BLaER1 (cell line): Measurements from ENCODE around the gene DGKD.

Experiments
- H3K27ac ChIP-seq: shearing (Covaris generic); formaldehyde crosslinking; 2 replicates; pipeline ENCODE4 v1.8.1; 2022
- H3K27me3 ChIP-seq: shearing (Covaris generic); formaldehyde crosslinking; 2 replicates; pipeline ENCODE4 v1.8.1; 2022
- H3K36me3 ChIP-seq: shearing (Covaris generic); formaldehyde crosslinking; 2 replicates; pipeline ENCODE4 v1.8.1; 2022
- H3K4me1 ChIP-seq: shearing (Covaris generic); formaldehyde crosslinking; 2 replicates; pipeline ENCODE4 v1.8.1; 2022
- H3K4me2 ChIP-seq: shearing (Covaris generic); formaldehyde crosslinking; 2 replicates; pipeline ENCODE4 v1.8.1; 2022
- H3K4me3 ChIP-seq: shearing (Covaris generic); formaldehyde crosslinking; 2 replicates; pipeline ENCODE4 v1.8.1; 2022
- H3K9ac ChIP-seq: shearing (Covaris generic); formaldehyde crosslinking; 2 replicates; pipeline ENCODE4 v1.8.1; 2022
- H3K9me3 ChIP-seq: shearing (Covaris generic); formaldehyde crosslinking; 2 replicates; pipeline ENCODE4 v1.8.1; 2022
- H4K20me1 ChIP-seq: shearing (Covaris generic); formaldehyde crosslinking; 2 replicates; pipeline ENCODE4 v1.8.1; 2022
- Cebpa-rat ChIP-seq: shearing (Covaris generic); IDR thresholded peaks from 2 replicates; pipeline ENCODE4 v1.8.1; 2022

DGKD gene

DNA sequence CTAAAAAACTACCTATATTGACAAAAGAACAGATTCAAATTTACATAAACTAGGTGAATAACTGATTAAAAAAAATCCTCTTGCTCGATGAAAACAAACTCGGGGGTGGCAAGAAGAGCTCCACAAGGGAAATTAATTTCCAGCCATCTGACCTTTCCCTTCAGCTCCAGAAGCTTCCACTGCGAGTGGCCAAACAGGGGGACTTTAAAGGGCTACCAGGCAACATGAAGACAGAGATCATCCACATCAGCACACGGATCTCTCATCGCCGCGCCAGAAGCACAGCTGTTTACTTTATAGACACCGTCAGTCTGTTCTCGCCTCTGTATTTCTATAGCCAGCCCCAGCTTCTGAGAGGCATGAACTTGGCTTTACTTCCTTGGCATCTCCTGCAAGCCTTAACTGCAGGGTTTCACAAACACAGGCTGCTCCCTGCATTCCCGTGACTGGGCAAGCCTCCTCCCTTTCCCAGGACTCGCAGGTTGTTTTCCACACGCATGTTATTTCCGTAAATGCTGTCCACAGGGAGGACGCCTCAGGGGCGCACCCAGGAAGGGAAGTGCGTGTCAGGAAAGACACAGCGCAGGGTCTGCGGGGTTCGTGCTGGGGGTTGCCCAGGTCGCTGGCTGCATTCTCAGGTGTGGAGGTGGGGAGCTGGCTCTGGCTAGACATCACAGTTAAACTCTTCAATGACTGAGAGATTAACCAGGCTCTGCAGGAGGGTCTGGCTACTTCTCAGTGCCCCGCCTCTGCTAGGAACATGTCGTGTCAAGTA lies 127.3 kb downstream of the DGKD start:
- Histone ChIP-seq H3K4me3 (no peak overlapping the region), H4K20me1 (peaks cover 13% of the 10 kb centered on the region; the same call in 1 of the 2 replicates), H3K36me3 (peaks cover 53% of the 10 kb centered on the region), H3K9ac (no peak overlapping the region), H3K27me3 (no peaks in the 10 kb centered on the region), H3K27ac (no peak overlapping the region), H3K4me1 (peaks cover 17% of the 10 kb centered on the region), H3K4me2 (no peak overlapping the region), H3K9me3 (no peaks in the 10 kb centered on the region)
- TF ChIP-seq Cebpa-rat = no peak

- Histone ChIP-seq H3K36me3 (peaks cover 43% of the 10 kb centered on the region), H3K4me3 (no peak overlapping the region), H3K9me3 (no peaks in the 10 kb centered on the region), H3K4me1 (peaks cover 17% of the 10 kb centered on the region), H3K4me2 (no peak overlapping the region), H3K27me3 (no peaks in the 10 kb centered on the region), H3K27ac (no peak overlapping the region), H3K9ac (no peak overlapping the region), H4K20me1 (0 out of 2 replicates have a peak, but pooled peaks cover 5% of the 10 kb centered on the region)
- TF ChIP-seq Cebpa-rat = no peak
Observed at GRCh38 chr2:233482616-233483015, 128.3 kb downstream of the DGKD start.

DNA sequence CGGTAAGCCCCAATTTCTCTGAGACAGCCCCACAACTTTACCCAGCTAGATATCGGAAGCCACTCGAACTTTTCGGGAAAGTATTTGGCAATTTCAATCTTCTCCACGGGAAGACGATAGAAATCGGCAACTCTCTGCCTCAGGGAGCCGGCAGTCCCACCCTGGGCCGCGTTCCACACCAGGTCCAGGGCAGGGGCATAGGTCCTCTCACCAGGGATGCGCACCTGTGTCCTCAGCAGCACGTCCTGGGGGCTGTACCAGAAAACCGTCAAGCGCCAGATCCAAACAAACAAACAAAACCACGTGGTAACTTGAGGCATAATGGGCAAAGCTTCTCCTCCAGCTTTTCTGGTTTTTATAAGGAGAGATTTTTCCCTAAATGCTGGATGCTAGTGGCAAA lies 131.4 kb downstream of the DGKD start:
- peaks cover 36% of the 10 kb centered on the region for H3K36me3 ChIP-seq
- no peak overlapping the region for H3K27ac ChIP-seq
- H3K9me3 ChIP-seq = no peaks in the 10 kb centered on the region
- no peaks in the 10 kb centered on the region for H3K27me3 ChIP-seq
- no peak overlapping the region for H3K4me3 ChIP-seq
- TF ChIP-seq Cebpa-rat = no peak
- no peak overlapping the region for H3K4me2 ChIP-seq
- no peaks in the 10 kb centered on the region for H4K20me1 ChIP-seq
- no peak overlapping the region for H3K9ac ChIP-seq
- peaks cover 2% of the 10 kb centered on the region for H3K4me1 ChIP-seq

DNA sequence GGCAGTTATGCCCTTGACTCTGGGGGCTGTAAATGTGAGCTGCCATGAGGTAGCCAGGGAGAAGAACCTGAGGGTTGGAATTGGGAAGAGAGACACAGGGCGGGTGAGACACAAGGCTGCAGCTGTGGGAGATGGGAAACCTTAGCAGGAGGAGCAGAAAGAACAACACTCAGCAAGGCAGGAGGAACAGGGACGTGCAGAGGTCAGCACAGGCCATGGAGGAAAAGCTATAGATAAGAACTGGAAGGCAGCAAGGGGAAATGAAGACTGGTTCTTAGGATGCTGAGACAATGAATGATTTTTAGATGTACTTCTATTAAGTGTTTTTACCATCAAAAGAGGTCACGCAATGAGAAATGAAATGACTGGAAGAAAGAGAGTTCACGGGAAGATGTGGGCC lies 132.1 kb downstream of the DGKD start:
- no peak overlapping the region for H3K4me2 ChIP-seq
- no peak overlapping the region for H3K4me3 ChIP-seq
- no peaks in the 10 kb centered on the region for H3K27me3 ChIP-seq
- H3K9ac ChIP-seq = no peak overlapping the region
- no peaks in the 10 kb centered on the region for H4K20me1 ChIP-seq
- no peak for TF ChIP-seq Cebpa-rat
- peaks cover 39% of the 10 kb centered on the region for H3K36me3 ChIP-seq
- no peak overlapping the region for H3K27ac ChIP-seq
- no peaks in the 10 kb centered on the region for H3K9me3 ChIP-seq
- no peaks in the 10 kb centered on the region for H3K4me1 ChIP-seq

- H3K4me2 ChIP-seq = no peak overlapping the region
- no peak overlapping the region for H3K27ac ChIP-seq
Observed at GRCh38 chr2:233486778-233487552, 132.7 kb downstream of the DGKD start.

GRCh38 chr2:233487748-233488345 lies 133.6 kb downstream of the DGKD start:
- Histone ChIP-seq H3K27me3 (no peaks in the 10 kb centered on the region), H4K20me1 (no peaks in the 10 kb centered on the region), H3K36me3 (peaks cover 28% of the 10 kb centered on the region), H3K4me2 (no peak overlapping the region), H3K4me3 (no peak overlapping the region), H3K9me3 (no peaks in the 10 kb centered on the region), H3K27ac (no peak overlapping the region), H3K9ac (no peak overlapping the region), H3K4me1 (no peaks in the 10 kb centered on the region)
- TF ChIP-seq Cebpa-rat = no peak

More at GRCh38 chr2:233486778-233487552, 132.7 kb downstream of the DGKD start:
- no peak for TF ChIP-seq Cebpa-rat
- Histone ChIP-seq H3K36me3 (peaks cover 34% of the 10 kb centered on the region), H3K9me3 (no peaks in the 10 kb centered on the region), H3K4me1 (no peaks in the 10 kb centered on the region), H3K4me3 (no peak overlapping the region), H3K9ac (no peak overlapping the region), H4K20me1 (no peaks in the 10 kb centered on the region), H3K27me3 (no peaks in the 10 kb centered on the region)

- Histone ChIP-seq H3K4me3 (no peak overlapping the region), H3K4me2 (no peak overlapping the region), H4K20me1 (no peaks in the 10 kb centered on the region), H3K36me3 (peaks cover 32% of the 10 kb centered on the region), H3K9ac (no peak overlapping the region), H3K27ac (no peak overlapping the region), H3K9me3 (no peaks in the 10 kb centered on the region), H3K4me1 (no peaks in the 10 kb centered on the region), H3K27me3 (no peaks in the 10 kb centered on the region)
- no peak for TF ChIP-seq Cebpa-rat
Observed at GRCh38 chr2:233489143-233489542, 134.8 kb downstream of the DGKD start.

- Histone ChIP-seq H4K20me1 (no peaks in the 10 kb centered on the region), H3K9ac (no peak overlapping the region), H3K27ac (no peak overlapping the region), H3K4me2 (no peak overlapping the region), H3K9me3 (no peaks in the 10 kb centered on the region), H3K4me3 (no peak overlapping the region), H3K27me3 (no peaks in the 10 kb centered on the region), H3K4me1 (no peaks in the 10 kb centered on the region), H3K36me3 (peaks cover 28% of the 10 kb centered on the region)
- no peak for TF ChIP-seq Cebpa-rat
Observed at GRCh38 chr2:233489666-233490065, 135.4 kb downstream of the DGKD start.

- peaks cover 27% of the 10 kb centered on the region for H3K36me3 ChIP-seq
- H3K4me2 ChIP-seq = no peak overlapping the region
Observed at GRCh38 chr2:233490831-233491230, 136.5 kb downstream of the DGKD start.

DNA sequence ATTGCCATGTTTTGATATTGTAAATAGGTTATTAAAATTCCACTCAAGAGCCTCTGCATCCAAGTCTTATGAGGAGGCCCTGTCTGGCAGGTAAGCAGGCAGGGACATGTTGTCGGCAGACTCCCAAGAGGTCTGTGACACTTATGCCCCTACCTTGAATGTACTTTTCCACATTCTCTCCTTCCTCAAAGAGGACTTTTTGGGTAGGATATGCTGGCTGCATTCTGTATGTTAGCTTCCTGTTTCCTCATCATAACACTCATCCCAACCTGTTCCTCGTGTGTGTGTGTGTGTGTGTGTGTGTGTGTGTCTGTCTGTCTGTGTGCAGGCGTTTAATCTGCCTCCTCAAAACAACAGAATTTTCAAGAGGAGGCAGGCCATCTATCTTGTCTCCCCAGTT lies 137.0 kb downstream of the DGKD start:
- H3K9ac ChIP-seq = no peak overlapping the region
- H3K4me2 ChIP-seq = no peak overlapping the region
- peaks cover 27% of the 10 kb centered on the region for H3K36me3 ChIP-seq
- TF ChIP-seq Cebpa-rat = no peak
- H3K4me3 ChIP-seq = no peak overlapping the region
- no peaks in the 10 kb centered on the region for H4K20me1 ChIP-seq
- H3K27ac ChIP-seq = no peak overlapping the region
- no peaks in the 10 kb centered on the region for H3K27me3 ChIP-seq
- H3K4me1 ChIP-seq = no peaks in the 10 kb centered on the region
- no peaks in the 10 kb centered on the region for H3K9me3 ChIP-seq

More at GRCh38 chr2:233490831-233491230, 136.5 kb downstream of the DGKD start:
- Histone ChIP-seq H3K27me3 (no peaks in the 10 kb centered on the region), H3K4me3 (no peak overlapping the region), H3K9ac (no peak overlapping the region), H3K9me3 (no peaks in the 10 kb centered on the region), H3K4me1 (no peaks in the 10 kb centered on the region), H3K27ac (no peak overlapping the region), H4K20me1 (no peaks in the 10 kb centered on the region)
- no peak for TF ChIP-seq Cebpa-rat
